GM23338 (cell line): ENCODE data around the gene TMEM151B. TPM values are rescaled to one million over a fixed set of nuclear protein-coding genes. Genes with fewer than 3 reads are reported as not detected.

Source experiments
- ATAC-seq: fragments of 200-7000 bp; cut with Tn5 transposase; 3 replicates; pipeline ENCODE4 v1.9.1; 2020
- DNase-seq: peaks from one replicate; pipeline ENCODE4 v3.0.0-alpha.2; 2015; ENCODE audit warnings: low spot score
- H2AFZ ChIP-seq: fragments of 200-600 bp; sonication (generic); 2 replicates; pipeline ENCODE4 v1.8.0; 2016; ENCODE audit warnings: antibody characterized with exemption, mild to moderate bottlenecking, moderate library complexity
- H3F3A ChIP-seq: fragments of 200-600 bp; sonication (generic); replicated peaks from 2 replicates; pipeline ENCODE4 v1.8.0; 2017; ENCODE audit warnings: antibody characterized with exemption, mixed run types, low read depth
- H3K27ac ChIP-seq: fragments of 200-600 bp; sonication (generic); 2 replicates; pipeline ENCODE4 v1.6.1; 2016; ENCODE audit warnings: low read depth
- H3K27me3 ChIP-seq: fragments of 200-600 bp; sonication (generic); 2 replicates; pipeline ENCODE4 v1.8.0; 2016; ENCODE audit warnings: mild to moderate bottlenecking, mixed run types, moderate library complexity; ENCODE audit not compliant: insufficient read depth
- H3K36me3 ChIP-seq: fragments of 200-600 bp; sonication (generic); 2 replicates; pipeline ENCODE4 v1.8.0; 2016; ENCODE audit warnings: mild to moderate bottlenecking; ENCODE audit not compliant: insufficient read depth
- H3K4me1 ChIP-seq: fragments of 200-600 bp; sonication (generic); 2 replicates; pipeline ENCODE4 v1.8.0; 2016; ENCODE audit warnings: mild to moderate bottlenecking, moderate library complexity; ENCODE audit not compliant: insufficient read depth
- H3K4me2 ChIP-seq: fragments of 200-600 bp; sonication (generic); 2 replicates; pipeline ENCODE4 v1.7.1; 2017; ENCODE audit warnings: mixed run types
- H3K4me3 ChIP-seq: fragments of 200-600 bp; sonication (generic); 2 replicates; pipeline ENCODE4 v1.6.1; 2016; ENCODE audit warnings: mixed run types
- H3K79me2 ChIP-seq: fragments of 200-600 bp; sonication (generic); replicated peaks from 2 replicates; pipeline ENCODE4 v1.8.0; 2017; ENCODE audit warnings: mild to moderate bottlenecking; ENCODE audit not compliant: insufficient read depth
- H3K9me2 ChIP-seq: fragments of 200-600 bp; sonication (generic); 2 replicates; pipeline ENCODE4 v1.8.0; 2017; ENCODE audit not compliant: insufficient read depth
- H4K20me1 ChIP-seq: fragments of 200-600 bp; sonication (generic); replicated peaks from 2 replicates; pipeline ENCODE4 v1.8.0; 2017; ENCODE audit warnings: mild to moderate bottlenecking; ENCODE audit not compliant: insufficient read depth
- H3K27ac Mint-ChIP-seq: 2 replicates; pipeline ENCODE4 v1.8.0; 2020; ENCODE audit warnings: inconsistent platforms, mild to moderate bottlenecking, moderate library complexity, mixed read lengths
- H3K27me3 Mint-ChIP-seq: 3 replicates; pipeline ENCODE4 v1.8.0; 2022; ENCODE audit warnings: low read depth, mild to moderate bottlenecking, moderate library complexity, mixed read lengths, inconsistent platforms; ENCODE audit not compliant: insufficient read depth, poor library complexity
- H3K36me3 Mint-ChIP-seq: 3 replicates; pipeline ENCODE4 v1.8.0; 2021; ENCODE audit warnings: low read depth, mild to moderate bottlenecking, inconsistent platforms, moderate library complexity, mixed read lengths
- H3K4me1 Mint-ChIP-seq: 3 replicates; pipeline ENCODE4 v1.8.0; 2020; ENCODE audit warnings: mild to moderate bottlenecking, inconsistent platforms, mixed read lengths
- H3K4me3 Mint-ChIP-seq: 3 replicates; pipeline ENCODE4 v1.8.0; 2021; ENCODE audit warnings: moderate library complexity, mild to moderate bottlenecking, inconsistent platforms, mixed read lengths
- H3K9me3 Mint-ChIP-seq: 3 replicates; pipeline ENCODE4 v1.8.0; 2020; ENCODE audit warnings: moderate library complexity, mild to moderate bottlenecking, inconsistent platforms, mixed read lengths
- CTCF ChIP-seq, 2 experiments: fragments of 200-600 bp in 1 of 2; sonication (generic) in 1 of 2; conservative IDR thresholded peaks; 2 replicates each; pipeline versions ENCODE4 v1.5.1 to v1.6.1; 2016 to 2017; ENCODE audit warnings: antibody characterized with exemption in 2 of 2, low read depth in 2 of 2, mild to moderate bottlenecking in 2 of 2, moderate library complexity in 1 of 2
- ETS1 ChIP-seq: IDR thresholded peaks from 2 replicates; pipeline ENCODE4 v1.6.1; 2016; ENCODE audit warnings: antibody characterized with exemption
- EZH2phosphoT487 ChIP-seq: fragments of 200-600 bp; sonication (generic); IDR thresholded peaks from one replicate; pipeline ENCODE4 v1.8.1; 2018; ENCODE audit warnings: antibody characterized with exemption; ENCODE audit not compliant: unreplicated experiment
- POLR2AphosphoS5 ChIP-seq: IDR thresholded peaks from 2 replicates; pipeline ENCODE4 v1.6.1; 2016; ENCODE audit warnings: antibody characterized with exemption, low read depth
- STAT1 ChIP-seq: IDR thresholded peaks from one replicate; pipeline ENCODE4 v1.6.1; 2016; ENCODE audit warnings: antibody characterized with exemption; ENCODE audit not compliant: unreplicated experiment
- ZNF114 ChIP-seq: fragments of 250-450 bp; sonication (Bioruptor Pico); IDR thresholded peaks from 2 replicates; pipeline ENCODE4 v1.5.0; 2020; ENCODE audit warnings: mild to moderate bottlenecking, moderate library complexity
- ZNF331 ChIP-seq: fragments of 250-450 bp; sonication (Bioruptor Pico); IDR thresholded peaks from 2 replicates; pipeline ENCODE4 v1.5.0; 2020; ENCODE audit warnings: low read depth, mild to moderate bottlenecking, moderate library complexity
- ZNF462 ChIP-seq: fragments of 250-450 bp; sonication (Bioruptor Pico); IDR thresholded peaks from 2 replicates; pipeline ENCODE4 v1.5.0; 2020; ENCODE audit warnings: mild to moderate bottlenecking, moderate library complexity
- polyA plus RNA-seq: library from polyadenylated mRNA; unstranded; fragments of >200 nt; fragmentation: Nextera tagmentation; extraction: Ambion mirVana; gene quantifications from 2 replicates; pipeline ENCODE4 v1.2.1, GENCODE V29; 2016
- total RNA-seq: library from RNA; depleted of rRNA; stranded (reverse); fragments of >200 nt; shearing (Covaris generic); gene quantifications from 2 replicates; pipeline ENCODE4 v1.2.3, GENCODE V29; 2014

The TMEM151B gene
- total and polyA plus RNA-seq, 2 experiments from 2014 or later = 0.91 to 14.6 TPM

GRCh38 chr6:44263354-44264100, 6.7 kb upstream of the TMEM151B start:
- peaks cover 26% of the 10 kb centered on the region for H3K27me3 Mint-ChIP-seq
- Histone ChIP-seq H3K4me3 (peak overlapping the region; percentile 88), H3K79me2 (peaks cover 9% of the 10 kb centered on the region; the same call in 1 of the 2 replicates), H3F3A (0 out of 2 replicates have a peak, but pooled peaks cover 8% of the 10 kb centered on the region), H3K27ac (no peak overlapping the region), H3K36me3 (no peaks in the 10 kb centered on the region), H2AFZ (no peak overlapping the region), H3K27me3 (peaks cover 5% of the 10 kb centered on the region; the same call in 1 of the 2 replicates), H3K4me2 (peak overlapping the region; percentile 98), H3K4me1 (peaks cover 21% of the 10 kb centered on the region), H3K9me2 (no peaks in the 10 kb centered on the region), H4K20me1 (peaks cover 6% of the 10 kb centered on the region; the same call in 1 of the 2 replicates)
- H3K4me3 Mint-ChIP-seq = peak overlapping the region; percentile 86
- no peaks in the 10 kb centered on the region for H3K9me3 Mint-ChIP-seq
- peak overlapping the region; percentile 85; the same call in 1 of the 2 replicates for H3K27ac Mint-ChIP-seq
- H3K36me3 Mint-ChIP-seq = peaks cover 16% of the 10 kb centered on the region
- H3K4me1 Mint-ChIP-seq = peaks cover 40% of the 10 kb centered on the region
- TF ChIP-seq ZNF462 (CRISPR knock-in tag) (no peak), STAT1 (no peak), POLR2AphosphoS5 (no peak), ETS1 (0 out of 2 replicates have a peak, but pooled peaks have one; percentile 27), ZNF331 (CRISPR knock-in tag) (no peak), ZNF114 (no peak), CTCF (conservative IDR thresholded peaks at IDR 0.05; ENCODE audit: low read depth in 2 of 2) (no peak), EZH2phosphoT487 (no peak)
- peak; percentile 49 for DNase-seq
- peak; percentile 20 for ATAC-seq
